Panc1 (cell line): Measurements from ENCODE around the gene HAGHL. TPM values are rescaled to one million over a fixed set of nuclear protein-coding genes. Genes with fewer than 3 reads are reported as not detected.

ENCODE experiments used
- ATAC-seq: fragments of 200-7000 bp; cut with Tn5 transposase; 2 replicates; pipeline ENCODE4 v1.9.1; 2020; ENCODE audit warnings: mild to moderate bottlenecking, moderate library complexity
- BruUV-seq: library from RNA; stranded (reverse); fragments of 400-500 nt; replicated peaks from 2 replicates; lab custom pipeline; 2021; lab: Mats Ljungman, UMichigan
- CTCF ChIA-PET: fragments of 300-600 bp; sonication (Branson Sonifier 250); formaldehyde crosslinking; loops from one replicate; lab custom pipeline; 2022; ENCODE audit warnings: antibody characterized with exemption; lab: Charles Lee
- POLR2A ChIA-PET: fragments of 300-600 bp; sonication (Branson Sonifier 250); formaldehyde crosslinking; loops from one replicate; lab custom pipeline; 2022; ENCODE audit warnings: antibody characterized with exemption; lab: Charles Lee
- DNase-seq: peaks from one replicate; pipeline ENCODE4 v3.0.0-alpha.2; 2010; ENCODE audit warnings: low read depth, low spot score
- H3K27ac ChIP-seq: 2 replicates; pipeline ENCODE4 v1.5.1; 2011; ENCODE audit warnings: mild to moderate bottlenecking, low read length, inconsistent platforms
- H3K27me3 ChIP-seq: fragments of 200-500 bp; sonication (Bioruptor generic); 2 replicates; pipeline ENCODE4 v1.6.0; 2014; ENCODE audit warnings: low read length, inconsistent platforms; ENCODE audit not compliant: control insufficient read depth, insufficient read depth
- H3K36me3 ChIP-seq: fragments of 200-500 bp; sonication (Bioruptor generic); 2 replicates; pipeline ENCODE4 v1.5.1; 2014; ENCODE audit warnings: inconsistent platforms, mild to moderate bottlenecking, low read length, moderate library complexity; ENCODE audit not compliant: control insufficient read depth, insufficient read depth
- H3K4me1 ChIP-seq: 2 replicates; pipeline ENCODE4 v1.5.1; 2011; ENCODE audit warnings: inconsistent platforms, mild to moderate bottlenecking, low read length, moderate library complexity; ENCODE audit not compliant: control insufficient read depth, insufficient read depth
- H3K4me3 ChIP-seq, 2 experiments: 2 replicates each; pipeline ENCODE4 v1.5.1; 2011 to 2012; ENCODE audit warnings: low read depth in 2 of 2, low read length in 2 of 2, mild to moderate bottlenecking in 2 of 2, inconsistent platforms in 1 of 2, moderate library complexity in 1 of 2
- H3K9me3 ChIP-seq: fragments of 200-500 bp; sonication (Bioruptor generic); 2 replicates; pipeline ENCODE4 v1.5.1; 2014; ENCODE audit warnings: low read depth, mild to moderate bottlenecking, inconsistent platforms, low read length, moderate library complexity; ENCODE audit not compliant: control insufficient read depth, insufficient read depth
- CTCF ChIP-seq: fragments of 450-650 bp; IDR thresholded peaks from 2 replicates; pipeline ENCODE4 v1.5.1; 2017; ENCODE audit warnings: mild to moderate bottlenecking
- POLR2AphosphoS5 ChIP-seq: IDR thresholded peaks from 2 replicates; pipeline ENCODE4 v1.6.1; 2012; ENCODE audit warnings: mild to moderate bottlenecking, low read depth, low read length, moderate library complexity
- REST ChIP-seq, 2 experiments: IDR thresholded peaks; 2 replicates each; pipeline ENCODE4 v1.6.1; 2011 to 2012; ENCODE audit warnings: low read depth in 2 of 2, control low read depth in 1 of 2, low read length in 1 of 2, mild to moderate bottlenecking in 1 of 2, moderate library complexity in 1 of 2; ENCODE audit not compliant: insufficient read depth in 1 of 2
- SIN3A ChIP-seq: IDR thresholded peaks from 2 replicates; pipeline ENCODE4 v1.6.1; 2012; ENCODE audit warnings: low read depth, mild to moderate bottlenecking, low read length, moderate library complexity, borderline replicate concordance; ENCODE audit not compliant: insufficient read depth
- TCF7L2 ChIP-seq: IDR thresholded peaks from 2 replicates; pipeline ENCODE4 v1.6.1; 2011; ENCODE audit warnings: mild to moderate bottlenecking, low read depth, low read length, inconsistent platforms
- in situ Hi-C: cut with HindIII; loops from 2 replicates; pipeline ENCODE4 v1.10.0; 2016; ENCODE audit warnings: low sequenced_read_pairs, low pct_unique_long_range_greater_than_20kb
- intact Hi-C: fragments of 100-400 bp; cut with micrococcal nuclease; formaldehyde crosslinking; loops from one replicate; pipeline ENCODE4 v1.10.0; 2022; ENCODE audit not compliant: unreplicated experiment
- total RNA-seq: library from RNA; stranded (reverse); gene quantifications from one replicate; pipeline ENCODE4 v1.2.1, GENCODE V29; 2021; ENCODE audit not compliant: unreplicated experiment

The HAGHL gene
- total RNA-seq, 1 experiment from 2014 or later, result 41.1 TPM

GRCh38 chr16:718389-718788 is 8.5 kb upstream of the HAGHL start:
- TF ChIP-seq CTCF, result no peak
- TF ChIP-seq REST (IDR thresholded peaks at IDR 0.05; ENCODE audit: insufficient read depth in 1 of 2, low read depth in 2 of 2, low read length in 1 of 2), result no peak
- TF ChIP-seq SIN3A, result no peak
- no peak for TF ChIP-seq TCF7L2
- TF ChIP-seq POLR2AphosphoS5, result no peak; the same call in none of the 2 replicates
- DNase-seq (no peak), ATAC-seq (no peak)
- BruUV-seq, result no TSS peak
- Histone ChIP-seq H3K4me1 (peaks cover 46% of the 10 kb centered on the region), H3K9me3 (no peaks in the 10 kb centered on the region), H3K4me3 (no peak overlapping the region), H3K27ac (peak overlapping the region; percentile 88), H3K27me3 (no peaks in the 10 kb centered on the region), H3K36me3 (no peaks in the 10 kb centered on the region; the same call in 1 of the 2 replicates)
- in situ Hi-C loops, result no loop called here
- intact Hi-C loops, result no loop called here
- ChIA-PET CTCF (no interaction called here), POLR2A (no interaction called here)

GRCh38 chr16:718922-719321 is 8.0 kb upstream of the HAGHL start:
- H3K36me3 ChIP-seq, result no peaks in the 10 kb centered on the region; the same call in 1 of the 2 replicates
- peaks cover 41% of the 10 kb centered on the region for H3K4me1 ChIP-seq
- intact Hi-C loops (no loop called here), in situ Hi-C loops (no loop called here)
- no peaks in the 10 kb centered on the region for H3K9me3 ChIP-seq
- no peak for ATAC-seq
- peak overlapping the region; percentile 88 for H3K27ac ChIP-seq
- no peak for DNase-seq
- peak overlapping the region in 1 of 2 experiments; percentile 0; a peak in 1 of 4 replicates for H3K4me3 ChIP-seq
- TF ChIP-seq SIN3A, result no peak
- no peak for TF ChIP-seq REST (IDR thresholded peaks at IDR 0.05; ENCODE audit: insufficient read depth in 1 of 2, low read depth in 2 of 2, low read length in 1 of 2)
- no peak; the same call in 1 of the 2 replicates for TF ChIP-seq POLR2AphosphoS5
- TF ChIP-seq CTCF, result no peak
- no peak for TF ChIP-seq TCF7L2
- no peaks in the 10 kb centered on the region for H3K27me3 ChIP-seq
- BruUV-seq, result TSS peak; percentile 23
- ChIA-PET POLR2A (no interaction called here), CTCF (no interaction called here)
